GM13977 (cell line): ENCODE measurements around the gene RIMBP2.

Experiments
- DNase-seq: peaks from one replicate; pipeline ENCODE4 v3.0.0; 2012; ENCODE audit warnings: low spot score
- CTCF ChIP-seq: IDR thresholded peaks from 2 replicates; pipeline ENCODE4 v1.5.1; 2012; ENCODE audit warnings: mild to moderate bottlenecking, control low read depth; ENCODE audit not compliant: insufficient read depth; ENCODE audit errors: extremely low read depth, missing control alignments
- in situ Hi-C: fragments of 300-500 bp; cut with MboI; formaldehyde crosslinking; loops from one replicate; pipeline ENCODE4 v1.12.0; 2022; ENCODE audit warnings: low sequenced_read_pairs, low pct_unique_long_range_greater_than_20kb, mixed read lengths, inconsistent platforms; ENCODE audit not compliant: unreplicated experiment

Gene RIMBP2

GRCh38 chr12:130683080-130683479 lies 33.0 kb downstream of the RIMBP2 start:
- in situ Hi-C loops = no loop called here
- no peak for DNase-seq
- no peak for TF ChIP-seq CTCF

- TF ChIP-seq CTCF = no peak
- in situ Hi-C loops = no loop called here
- no peak for DNase-seq
Observed at GRCh38 chr12:130680451-130680990, 35.6 kb downstream of the RIMBP2 start.

- TF ChIP-seq CTCF = no peak
- in situ Hi-C loops = no loop called here
- no peak for DNase-seq
Observed at GRCh38 chr12:130677957-130678558, 38.0 kb downstream of the RIMBP2 start.

GRCh38 chr12:130675791-130676190 lies 40.3 kb downstream of the RIMBP2 start:
- TF ChIP-seq CTCF = no peak
- DNase-seq = no peak
- in situ Hi-C loops = no loop called here

- DNase-seq = no peak
- in situ Hi-C loops = no loop called here
- TF ChIP-seq CTCF = no peak
Observed at GRCh38 chr12:130675121-130675520, 41.0 kb downstream of the RIMBP2 start.

- in situ Hi-C loops = no loop called here
- TF ChIP-seq CTCF = no peak
- no peak for DNase-seq
Observed at GRCh38 chr12:130674676-130675075, 41.4 kb downstream of the RIMBP2 start.
